AG08395 (cell line): ENCODE results near the gene STARD10.

Source experiments
- DNase-seq: peaks from one replicate; pipeline ENCODE4 v3.0.0; 2012; ENCODE audit warnings: mixed read lengths, low spot score

The STARD10 gene

DNA sequence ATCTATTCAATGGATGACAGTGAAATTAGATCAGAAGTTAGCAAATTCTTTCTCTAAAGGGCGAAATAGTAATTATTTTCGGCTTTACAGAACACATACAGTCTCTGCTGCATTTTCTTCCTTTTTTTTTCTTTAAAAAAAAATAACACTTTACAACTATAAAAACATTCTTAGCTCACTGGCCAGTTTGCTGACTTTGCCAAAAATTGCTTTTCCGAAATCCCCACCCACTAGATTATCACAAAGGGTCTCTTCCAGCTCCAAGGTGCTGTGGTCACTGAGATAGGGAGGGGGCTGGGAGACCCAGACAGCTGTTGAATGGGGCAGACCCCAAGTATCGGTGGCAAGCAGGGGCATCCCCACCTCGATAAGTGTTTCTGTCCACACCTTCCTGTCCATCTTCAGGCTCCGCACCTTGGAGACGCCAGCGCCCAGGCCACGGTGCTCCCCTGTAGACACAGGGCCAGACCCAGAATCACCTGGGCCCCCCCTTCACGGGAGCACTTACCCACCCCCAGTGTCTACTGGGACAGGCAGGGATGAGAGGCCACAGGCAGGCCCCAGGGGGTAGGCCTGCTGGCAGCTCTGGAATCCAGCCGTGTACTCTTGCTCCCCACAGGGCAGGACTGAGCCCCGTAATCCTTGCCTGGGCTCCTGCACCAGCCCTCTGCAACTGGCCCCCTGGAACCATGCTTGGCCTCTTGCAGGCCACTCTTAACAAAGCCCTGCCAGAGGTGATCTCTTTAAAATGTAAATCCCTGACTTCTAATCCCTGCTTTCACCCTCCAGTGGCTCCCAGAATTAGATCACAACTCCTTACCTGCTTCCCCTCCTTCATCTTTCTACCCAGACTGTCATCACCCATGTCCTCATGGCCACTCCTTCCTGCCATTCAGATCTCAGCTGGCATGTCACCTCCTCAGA, 88.1 kb downstream of the STARD10 start:
- DNase-seq: no peak

DNA sequence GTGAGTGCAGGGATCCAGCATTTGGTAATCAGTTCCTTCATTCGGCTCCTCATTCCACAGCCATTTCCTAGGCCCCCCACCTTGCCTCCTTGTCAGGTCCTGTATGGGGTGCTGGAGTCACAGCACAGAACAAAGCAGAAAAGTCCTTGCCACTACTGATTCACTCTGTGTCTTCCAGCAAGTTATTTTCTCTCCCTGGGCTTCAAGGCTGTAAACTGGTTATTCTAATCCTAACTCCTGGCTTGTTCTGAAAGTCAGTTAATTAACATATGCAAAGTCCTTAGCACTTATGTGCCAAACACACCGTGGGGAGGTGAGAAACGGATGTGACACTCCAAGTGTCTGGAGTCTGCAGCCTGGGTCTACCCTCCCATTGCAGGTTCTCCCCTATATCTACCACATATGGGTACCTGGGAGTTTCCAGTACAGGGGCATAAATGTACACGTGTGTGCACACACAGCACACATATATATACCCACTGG, 89.0 kb downstream of the STARD10 start:
- no peak for DNase-seq
